ENCODE data around the gene RAB11B.
A peak's percentile ranks its signal among the peaks of the same experiment; 100 is the strongest.
"Not testable (repeated sequence)": the region's sequence is repeated elsewhere in the genome, so short reads cannot be mapped to it uniquely, and the experiment has no call there.

RAB11B gene

DNA sequence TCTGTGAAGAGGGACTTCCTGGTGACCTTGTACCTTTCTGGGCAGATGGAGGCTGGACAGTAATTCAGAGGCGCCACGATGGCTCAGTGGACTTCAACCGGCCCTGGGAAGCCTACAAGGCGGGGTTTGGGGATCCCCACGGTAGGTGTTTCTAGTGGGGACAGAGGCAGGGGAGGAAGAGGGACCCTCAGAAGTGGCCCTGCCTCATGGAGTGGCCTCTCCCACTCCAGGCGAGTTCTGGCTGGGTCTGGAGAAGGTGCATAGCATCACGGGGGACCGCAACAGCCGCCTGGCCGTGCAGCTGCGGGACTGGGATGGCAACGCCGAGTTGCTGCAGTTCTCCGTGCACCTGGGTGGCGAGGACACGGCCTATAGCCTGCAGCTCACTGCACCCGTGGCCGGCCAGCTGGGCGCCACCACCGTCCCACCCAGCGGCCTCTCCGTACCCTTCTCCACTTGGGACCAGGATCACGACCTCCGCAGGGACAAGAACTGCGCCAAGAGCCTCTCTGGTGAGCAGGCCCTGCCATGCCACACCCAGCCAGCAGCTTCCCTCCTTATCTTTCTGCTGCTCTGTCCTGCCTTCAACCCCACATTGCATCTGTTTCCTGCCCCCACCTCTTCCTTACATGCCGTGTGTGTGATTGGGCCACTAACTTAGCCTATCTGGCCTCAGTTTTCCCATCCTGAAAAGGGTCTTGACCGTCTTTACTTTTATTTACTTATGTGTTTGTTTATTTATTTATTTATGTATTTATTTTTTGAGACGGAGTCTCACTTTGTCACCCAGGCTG is 19.0 kb upstream of the RAB11B start:
- no peak overlapping the region for H2AFZ ChIP-seq (ENCODE audit: low read length, unreplicated experiment)
- peaks cover 19% of the 10 kb centered on the region for H3K4me1 ChIP-seq (ENCODE audit: control insufficient read depth, insufficient read depth, low read length, unreplicated experiment)
- H3K4me3 ChIP-seq (ENCODE audit: low read depth, low read length) = no peak overlapping the region
- H3K27me3 ChIP-seq (ENCODE audit: insufficient read depth, low read length) = no peaks in the 10 kb centered on the region
- peaks cover 3% of the 10 kb centered on the region for H3K79me2 ChIP-seq (ENCODE audit: control insufficient read depth, insufficient read depth, low read length, unreplicated experiment)
- peaks cover 10% of the 10 kb centered on the region; the same call in 1 of the 2 replicates for H3K36me3 ChIP-seq (ENCODE audit: insufficient read depth, low read length)
- peak overlapping the region; percentile 23; the same call in 1 of the 2 replicates for H3K27ac ChIP-seq (ENCODE audit: low read depth, low read length)

- peak overlapping the region; percentile 53 for H3K27ac ChIP-seq (ENCODE audit: low read depth, low read length)
- H3K36me3 ChIP-seq (ENCODE audit: insufficient read depth, low read length) = peaks cover 10% of the 10 kb centered on the region; the same call in 1 of the 2 replicates
- H3K4me3 ChIP-seq (ENCODE audit: low read depth, low read length) = no peak overlapping the region
- H3K4me1 ChIP-seq (ENCODE audit: control insufficient read depth, insufficient read depth, low read length, unreplicated experiment) = no peaks in the 10 kb centered on the region
- H2AFZ ChIP-seq (ENCODE audit: low read length, unreplicated experiment) = no peak overlapping the region
- no peaks in the 10 kb centered on the region for H3K79me2 ChIP-seq (ENCODE audit: control insufficient read depth, insufficient read depth, low read length, unreplicated experiment)
- no peaks in the 10 kb centered on the region for H3K27me3 ChIP-seq (ENCODE audit: insufficient read depth, low read length)
Measured at GRCh38 chr19:8373867-8374813, 16.0 kb upstream of the RAB11B start.

DNA sequence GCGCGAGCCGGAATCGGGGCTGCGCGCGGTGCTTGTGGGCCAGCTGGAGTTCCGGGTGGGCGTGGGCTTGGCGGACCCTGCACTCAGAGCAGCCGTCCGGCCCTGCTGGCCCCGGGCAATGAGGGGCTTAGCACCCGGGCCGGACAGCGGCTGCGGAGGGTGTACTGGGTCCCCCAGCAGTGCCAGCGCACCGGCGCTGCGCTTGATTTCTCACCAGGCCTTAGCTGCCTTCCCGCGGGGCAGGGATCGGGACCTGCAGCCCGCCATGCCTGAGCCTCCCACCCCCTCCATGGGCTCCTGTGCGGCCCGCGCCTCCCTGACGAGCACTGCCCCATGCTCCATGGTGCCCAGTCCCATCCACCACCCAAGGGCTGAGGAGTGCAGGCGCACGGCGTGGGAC is 14.4 kb upstream of the RAB11B start:
- H3K36me3 ChIP-seq (ENCODE audit: insufficient read depth, low read length) = peaks cover 10% of the 10 kb centered on the region; the same call in 1 of the 2 replicates
- not testable (repeated sequence) for H2AFZ ChIP-seq (ENCODE audit: low read length, unreplicated experiment); H3K4me1 ChIP-seq (ENCODE audit: control insufficient read depth, insufficient read depth, low read length, unreplicated experiment); H3K79me2 ChIP-seq (ENCODE audit: control insufficient read depth, insufficient read depth, low read length, unreplicated experiment); H3K27ac ChIP-seq (ENCODE audit: low read depth, low read length); H3K4me3 ChIP-seq (ENCODE audit: low read depth, low read length); H3K27me3 ChIP-seq (ENCODE audit: insufficient read depth, low read length)

DNA sequence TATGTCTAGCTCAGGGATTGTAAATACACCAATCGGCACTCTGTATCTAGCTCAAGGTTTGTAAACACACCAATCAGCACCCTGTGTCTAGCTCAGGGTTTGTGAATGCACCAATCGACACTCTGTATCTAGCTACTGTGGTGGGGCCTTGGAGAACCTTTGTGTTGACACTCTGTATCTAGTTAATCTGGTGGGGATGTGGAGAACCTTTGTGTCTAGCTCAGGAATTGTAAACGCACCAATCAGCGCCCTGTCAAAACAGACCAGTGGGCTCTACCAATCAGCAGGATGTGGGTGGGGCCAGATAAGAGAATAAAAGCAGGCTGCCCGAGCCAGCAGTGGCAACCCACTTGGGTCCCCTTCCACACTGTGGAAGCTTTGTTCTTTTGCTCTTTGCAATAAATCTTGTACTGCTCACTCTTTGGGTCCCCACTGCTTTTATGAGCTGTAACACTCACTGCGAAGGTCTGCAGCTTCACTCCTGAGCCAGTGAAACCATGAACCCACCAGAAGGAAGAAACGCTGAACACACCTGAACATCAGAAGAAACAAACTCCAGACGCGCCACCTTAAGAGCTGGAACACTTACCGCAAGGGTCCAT is 13.7 kb upstream of the RAB11B start:
- peaks cover 10% of the 10 kb centered on the region; the same call in 1 of the 2 replicates for H3K36me3 ChIP-seq (ENCODE audit: insufficient read depth, low read length)
- not testable (repeated sequence) for H3K27me3 ChIP-seq (ENCODE audit: insufficient read depth, low read length); H3K27ac ChIP-seq (ENCODE audit: low read depth, low read length); H3K4me3 ChIP-seq (ENCODE audit: low read depth, low read length); H3K79me2 ChIP-seq (ENCODE audit: control insufficient read depth, insufficient read depth, low read length, unreplicated experiment); H3K4me1 ChIP-seq (ENCODE audit: control insufficient read depth, insufficient read depth, low read length, unreplicated experiment); H2AFZ ChIP-seq (ENCODE audit: low read length, unreplicated experiment)

- H3K4me1 ChIP-seq (ENCODE audit: control insufficient read depth, insufficient read depth, low read length, unreplicated experiment) = no peaks in the 10 kb centered on the region
- no peak overlapping the region for H3K27ac ChIP-seq (ENCODE audit: low read depth, low read length)
- no peaks in the 10 kb centered on the region for H3K79me2 ChIP-seq (ENCODE audit: control insufficient read depth, insufficient read depth, low read length, unreplicated experiment)
- no peaks in the 10 kb centered on the region for H3K27me3 ChIP-seq (ENCODE audit: insufficient read depth, low read length)
- no peak overlapping the region for H2AFZ ChIP-seq (ENCODE audit: low read length, unreplicated experiment)
- no peak overlapping the region for H3K4me3 ChIP-seq (ENCODE audit: low read depth, low read length)
- peaks cover 10% of the 10 kb centered on the region; the same call in 1 of the 2 replicates for H3K36me3 ChIP-seq (ENCODE audit: insufficient read depth, low read length)
Measured at GRCh38 chr19:8377598-8377997, 12.6 kb upstream of the RAB11B start.

- not testable (repeated sequence) for H3K27me3 ChIP-seq (ENCODE audit: insufficient read depth, low read length); H3K27ac ChIP-seq (ENCODE audit: low read depth, low read length); H3K4me1 ChIP-seq (ENCODE audit: control insufficient read depth, insufficient read depth, low read length, unreplicated experiment); H3K4me3 ChIP-seq (ENCODE audit: low read depth, low read length); H2AFZ ChIP-seq (ENCODE audit: low read length, unreplicated experiment); H3K79me2 ChIP-seq (ENCODE audit: control insufficient read depth, insufficient read depth, low read length, unreplicated experiment); H3K36me3 ChIP-seq (ENCODE audit: insufficient read depth, low read length)
Measured at GRCh38 chr19:8379156-8379891, 10.8 kb upstream of the RAB11B start.

DNA sequence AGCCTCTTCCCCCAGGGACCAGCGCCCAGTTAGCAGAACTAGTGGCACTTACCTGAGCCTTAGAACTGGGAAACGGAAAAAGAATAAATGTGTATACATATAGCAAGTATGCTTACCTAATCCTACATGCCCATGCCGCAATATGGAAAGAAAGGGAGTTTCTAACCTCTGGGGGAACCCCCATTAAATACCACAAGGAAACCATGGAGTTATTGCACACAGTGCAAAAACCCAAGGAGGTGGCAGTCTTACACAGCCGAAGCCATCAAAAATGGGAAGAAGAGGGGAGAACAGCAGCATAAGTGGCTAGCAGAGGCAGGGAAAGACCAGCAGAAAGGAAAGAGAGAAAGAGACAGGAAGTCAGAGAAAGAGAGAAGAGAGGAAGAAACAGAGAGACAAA is 5.6 kb upstream of the RAB11B start:
- H3K4me1 ChIP-seq (ENCODE audit: control insufficient read depth, insufficient read depth, low read length, unreplicated experiment); H2AFZ ChIP-seq (ENCODE audit: low read length, unreplicated experiment); H3K79me2 ChIP-seq (ENCODE audit: control insufficient read depth, insufficient read depth, low read length, unreplicated experiment): not testable (repeated sequence)

GRCh38 chr19:8385103-8385502 is 5.1 kb upstream of the RAB11B start:
- H3K4me3 ChIP-seq (ENCODE audit: low read depth, low read length); H3K27ac ChIP-seq (ENCODE audit: low read depth, low read length); H3K27me3 ChIP-seq (ENCODE audit: insufficient read depth, low read length); H2AFZ ChIP-seq (ENCODE audit: low read length, unreplicated experiment); H3K4me1 ChIP-seq (ENCODE audit: control insufficient read depth, insufficient read depth, low read length, unreplicated experiment); H3K36me3 ChIP-seq (ENCODE audit: insufficient read depth, low read length); H3K79me2 ChIP-seq (ENCODE audit: control insufficient read depth, insufficient read depth, low read length, unreplicated experiment): not testable (repeated sequence)

More for the DNA sequence above, 5.6 kb upstream of the RAB11B start:
- H3K27ac ChIP-seq (ENCODE audit: low read depth, low read length); H3K27me3 ChIP-seq (ENCODE audit: insufficient read depth, low read length); H3K4me3 ChIP-seq (ENCODE audit: low read depth, low read length); H3K36me3 ChIP-seq (ENCODE audit: insufficient read depth, low read length): not testable (repeated sequence)

GRCh38 chr19:8385566-8385965 is 4.6 kb upstream of the RAB11B start:
- H3K27me3 ChIP-seq (ENCODE audit: insufficient read depth, low read length); H2AFZ ChIP-seq (ENCODE audit: low read length, unreplicated experiment); H3K36me3 ChIP-seq (ENCODE audit: insufficient read depth, low read length); H3K4me3 ChIP-seq (ENCODE audit: low read depth, low read length); H3K79me2 ChIP-seq (ENCODE audit: control insufficient read depth, insufficient read depth, low read length, unreplicated experiment); H3K27ac ChIP-seq (ENCODE audit: low read depth, low read length); H3K4me1 ChIP-seq (ENCODE audit: control insufficient read depth, insufficient read depth, low read length, unreplicated experiment): not testable (repeated sequence)

DNA sequence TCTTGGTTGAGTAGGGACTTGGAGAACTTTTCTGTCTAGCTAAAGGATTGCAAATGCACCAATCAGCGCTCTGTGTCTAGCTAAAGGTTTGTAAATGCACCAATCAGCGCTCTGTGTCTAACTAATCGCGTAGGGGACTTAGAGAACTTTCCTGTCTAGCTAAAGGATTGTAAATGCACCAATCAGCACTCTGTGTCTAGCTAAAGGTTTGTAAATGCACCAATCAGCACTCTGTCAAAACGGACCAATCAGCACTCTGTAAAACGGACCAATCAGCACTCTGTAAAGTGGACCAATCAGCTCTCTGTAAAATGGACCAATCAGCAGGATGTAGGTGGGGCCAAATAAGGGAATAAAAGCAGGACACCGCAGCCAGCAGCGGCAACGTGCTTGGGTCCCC is 3.7 kb upstream of the RAB11B start:
- H3K4me1 ChIP-seq (ENCODE audit: control insufficient read depth, insufficient read depth, low read length, unreplicated experiment); H3K4me3 ChIP-seq (ENCODE audit: low read depth, low read length); H2AFZ ChIP-seq (ENCODE audit: low read length, unreplicated experiment); H3K27me3 ChIP-seq (ENCODE audit: insufficient read depth, low read length); H3K79me2 ChIP-seq (ENCODE audit: control insufficient read depth, insufficient read depth, low read length, unreplicated experiment); H3K27ac ChIP-seq (ENCODE audit: low read depth, low read length); H3K36me3 ChIP-seq (ENCODE audit: insufficient read depth, low read length): not testable (repeated sequence)
